ENCODE data around the gene TRPV2. TPM values are rescaled to one million over a fixed set of nuclear protein-coding genes. Genes with fewer than 3 reads are reported as not detected.

Gene TRPV2
- total RNA-seq, 1 donor from 2014 or later: 46.8 TPM

GRCh38 chr17:16467886-16468285 lies 52.5 kb downstream of the TRPV2 start:
- Mint-ChIP-seq H3K4me1 (ENCODE audit: low read depth) (no peaks in the 10 kb centered on the region), H3K9me3 (no peaks in the 10 kb centered on the region)
- DNase-seq (ENCODE audit: low spot score): no peak

GRCh38 chr17:16468428-16468992 lies 53.1 kb downstream of the TRPV2 start:
- Mint-ChIP-seq H3K36me3 (ENCODE audit: low read depth) (no peaks in the 10 kb centered on the region), H3K4me3 (ENCODE audit: low read depth) (no peak overlapping the region), H3K27me3 (ENCODE audit: low read depth) (no peaks in the 10 kb centered on the region), H3K4me1 (ENCODE audit: low read depth) (no peaks in the 10 kb centered on the region), H3K9me3 (no peaks in the 10 kb centered on the region), H3K27ac (no peak overlapping the region)
- no peak for DNase-seq (ENCODE audit: low spot score)
- intact Hi-C loops (cut with micrococcal nuclease): no loop called here

More at GRCh38 chr17:16467886-16468285, 52.5 kb downstream of the TRPV2 start:
- Mint-ChIP-seq H3K27me3 (ENCODE audit: low read depth) (no peaks in the 10 kb centered on the region), H3K36me3 (ENCODE audit: low read depth) (no peaks in the 10 kb centered on the region), H3K4me3 (ENCODE audit: low read depth) (no peak overlapping the region), H3K27ac (no peak overlapping the region)
- intact Hi-C loops (cut with micrococcal nuclease): no loop called here

- DNase-seq (ENCODE audit: low spot score): no peak
- Mint-ChIP-seq H3K27me3 (ENCODE audit: low read depth) (no peaks in the 10 kb centered on the region), H3K36me3 (ENCODE audit: low read depth) (no peaks in the 10 kb centered on the region), H3K4me1 (ENCODE audit: low read depth) (no peaks in the 10 kb centered on the region), H3K4me3 (ENCODE audit: low read depth) (no peak overlapping the region), H3K27ac (no peak overlapping the region), H3K9me3 (no peaks in the 10 kb centered on the region)
- intact Hi-C loops (cut with micrococcal nuclease): no loop called here
Observed at GRCh38 chr17:16470265-16470664, 54.9 kb downstream of the TRPV2 start.

- intact Hi-C loops (cut with micrococcal nuclease): no loop called here
- no peak for DNase-seq (ENCODE audit: low spot score)
- Mint-ChIP-seq H3K36me3 (ENCODE audit: low read depth) (no peaks in the 10 kb centered on the region), H3K4me3 (ENCODE audit: low read depth) (no peak overlapping the region), H3K27ac (no peak overlapping the region), H3K27me3 (ENCODE audit: low read depth) (no peaks in the 10 kb centered on the region), H3K4me1 (ENCODE audit: low read depth) (no peaks in the 10 kb centered on the region), H3K9me3 (no peaks in the 10 kb centered on the region)
Observed at GRCh38 chr17:16471295-16471694, 55.9 kb downstream of the TRPV2 start.

- H3K9me3 Mint-ChIP-seq: no peaks in the 10 kb centered on the region
- no peak overlapping the region for H3K4me3 Mint-ChIP-seq (ENCODE audit: low read depth)
Observed at GRCh38 chr17:16472539-16472938, 57.2 kb downstream of the TRPV2 start.

GRCh38 chr17:16473044-16474011 lies 58.0 kb downstream of the TRPV2 start:
- Mint-ChIP-seq H3K4me1 (ENCODE audit: low read depth) (no peaks in the 10 kb centered on the region), H3K4me3 (ENCODE audit: low read depth) (no peak overlapping the region), H3K9me3 (no peaks in the 10 kb centered on the region), H3K27ac (no peak overlapping the region), H3K36me3 (ENCODE audit: low read depth) (no peaks in the 10 kb centered on the region), H3K27me3 (ENCODE audit: low read depth) (no peaks in the 10 kb centered on the region)
- DNase-seq (ENCODE audit: low spot score): no peak
- intact Hi-C loops (cut with micrococcal nuclease): no loop called here

More at GRCh38 chr17:16472539-16472938, 57.2 kb downstream of the TRPV2 start:
- no peaks in the 10 kb centered on the region for H3K27me3 Mint-ChIP-seq (ENCODE audit: low read depth)
- no peak overlapping the region for H3K27ac Mint-ChIP-seq
- no peak for DNase-seq (ENCODE audit: low spot score)
- intact Hi-C loops (cut with micrococcal nuclease): no loop called here
- H3K36me3 Mint-ChIP-seq (ENCODE audit: low read depth): no peaks in the 10 kb centered on the region
- no peaks in the 10 kb centered on the region for H3K4me1 Mint-ChIP-seq (ENCODE audit: low read depth)

GRCh38 chr17:16474012-16474725 lies 58.8 kb downstream of the TRPV2 start:
- Mint-ChIP-seq H3K9me3 (no peaks in the 10 kb centered on the region), H3K36me3 (ENCODE audit: low read depth) (no peaks in the 10 kb centered on the region)

GRCh38 chr17:16475179-16475704 lies 59.9 kb downstream of the TRPV2 start:
- no peak for DNase-seq (ENCODE audit: low spot score)
- Mint-ChIP-seq H3K4me1 (ENCODE audit: low read depth) (no peaks in the 10 kb centered on the region), H3K9me3 (no peaks in the 10 kb centered on the region), H3K4me3 (ENCODE audit: low read depth) (no peak overlapping the region), H3K36me3 (ENCODE audit: low read depth) (no peaks in the 10 kb centered on the region), H3K27ac (no peak overlapping the region), H3K27me3 (ENCODE audit: low read depth) (no peaks in the 10 kb centered on the region)
- intact Hi-C loops (cut with micrococcal nuclease): no loop called here

More at GRCh38 chr17:16474012-16474725, 58.8 kb downstream of the TRPV2 start:
- no peak overlapping the region for H3K27ac Mint-ChIP-seq
- no peaks in the 10 kb centered on the region for H3K4me1 Mint-ChIP-seq (ENCODE audit: low read depth)
- no peak overlapping the region for H3K4me3 Mint-ChIP-seq (ENCODE audit: low read depth)
- DNase-seq (ENCODE audit: low spot score): no peak
- no peaks in the 10 kb centered on the region for H3K27me3 Mint-ChIP-seq (ENCODE audit: low read depth)
- intact Hi-C loops (cut with micrococcal nuclease): no loop called here

GRCh38 chr17:16477255-16477654 lies 61.9 kb downstream of the TRPV2 start:
- DNase-seq (ENCODE audit: low spot score): no peak
- H3K9me3 Mint-ChIP-seq: no peaks in the 10 kb centered on the region
- no peaks in the 10 kb centered on the region for H3K27me3 Mint-ChIP-seq (ENCODE audit: low read depth)
- H3K4me3 Mint-ChIP-seq (ENCODE audit: low read depth): no peak overlapping the region
- intact Hi-C loops (cut with micrococcal nuclease): no loop called here
- no peaks in the 10 kb centered on the region for H3K36me3 Mint-ChIP-seq (ENCODE audit: low read depth)
- no peaks in the 10 kb centered on the region for H3K4me1 Mint-ChIP-seq (ENCODE audit: low read depth)
- no peak overlapping the region for H3K27ac Mint-ChIP-seq

GRCh38 chr17:16477666-16478065 lies 62.3 kb downstream of the TRPV2 start:
- Mint-ChIP-seq H3K27ac (no peak overlapping the region), H3K4me1 (ENCODE audit: low read depth) (no peaks in the 10 kb centered on the region), H3K4me3 (ENCODE audit: low read depth) (no peak overlapping the region), H3K9me3 (no peaks in the 10 kb centered on the region), H3K27me3 (ENCODE audit: low read depth) (no peaks in the 10 kb centered on the region), H3K36me3 (ENCODE audit: low read depth) (no peaks in the 10 kb centered on the region)
- intact Hi-C loops (cut with micrococcal nuclease): no loop called here
- no peak for DNase-seq (ENCODE audit: low spot score)

- H3K4me3 Mint-ChIP-seq (ENCODE audit: low read depth): no peak overlapping the region
- no peak overlapping the region for H3K27ac Mint-ChIP-seq
- H3K36me3 Mint-ChIP-seq (ENCODE audit: low read depth): no peaks in the 10 kb centered on the region
- H3K9me3 Mint-ChIP-seq: no peaks in the 10 kb centered on the region
- DNase-seq (ENCODE audit: low spot score): no peak
- H3K4me1 Mint-ChIP-seq (ENCODE audit: low read depth): no peaks in the 10 kb centered on the region
- H3K27me3 Mint-ChIP-seq (ENCODE audit: low read depth): no peaks in the 10 kb centered on the region
- intact Hi-C loops (cut with micrococcal nuclease): no loop called here
Observed at GRCh38 chr17:16478649-16479048, 63.3 kb downstream of the TRPV2 start.

GRCh38 chr17:16479264-16479663 lies 63.9 kb downstream of the TRPV2 start:
- Mint-ChIP-seq H3K4me3 (ENCODE audit: low read depth) (no peak overlapping the region), H3K27me3 (ENCODE audit: low read depth) (no peaks in the 10 kb centered on the region), H3K36me3 (ENCODE audit: low read depth) (no peaks in the 10 kb centered on the region), H3K4me1 (ENCODE audit: low read depth) (no peaks in the 10 kb centered on the region), H3K9me3 (no peaks in the 10 kb centered on the region), H3K27ac (no peak overlapping the region)
- intact Hi-C loops (cut with micrococcal nuclease): no loop called here
- DNase-seq (ENCODE audit: low spot score): no peak

Data from activated T-helper 2 cell treated with anti-CD3 and anti-CD28 coated beads, Interferon-gamma antibody, Interleukin-2, Interleukin-4, amounts not matched to agents 10 μg/mL and 5 μg/mL and 100 μg/mL, durations not matched to agents 14 hours and 24 hours and 36 hours (primary cell).